Measurements from ENCODE around the gene RHEX.
A peak's percentile ranks its signal among the peaks of the same experiment; 100 is the strongest.

- TF ChIP-seq CTCF (IDR thresholded peaks at IDR 0.05) (no peak), ZBTB21 (CRISPR knock-in tag; IDR thresholded peaks at IDR 0.05; ENCODE audit: borderline replicate concordance) (no peak), ZNF121 (CRISPR knock-in tag; IDR thresholded peaks at IDR 0.05) (0 out of 2 replicates have a peak, but pooled peaks have one; percentile 51), MAX (CRISPR knock-in tag; IDR thresholded peaks at IDR 0.05) (no peak; the same call in 1 of the 2 replicates), ZNF232 (CRISPR knock-in tag; IDR thresholded peaks at IDR 0.05) (no peak), PREB (CRISPR knock-in tag; IDR thresholded peaks at IDR 0.05; ENCODE audit: borderline replicate concordance) (no peak), TEAD4 (CRISPR knock-in tag; IDR thresholded peaks at IDR 0.05) (no peak)
- TF ChIP-seq, protein P1, sequence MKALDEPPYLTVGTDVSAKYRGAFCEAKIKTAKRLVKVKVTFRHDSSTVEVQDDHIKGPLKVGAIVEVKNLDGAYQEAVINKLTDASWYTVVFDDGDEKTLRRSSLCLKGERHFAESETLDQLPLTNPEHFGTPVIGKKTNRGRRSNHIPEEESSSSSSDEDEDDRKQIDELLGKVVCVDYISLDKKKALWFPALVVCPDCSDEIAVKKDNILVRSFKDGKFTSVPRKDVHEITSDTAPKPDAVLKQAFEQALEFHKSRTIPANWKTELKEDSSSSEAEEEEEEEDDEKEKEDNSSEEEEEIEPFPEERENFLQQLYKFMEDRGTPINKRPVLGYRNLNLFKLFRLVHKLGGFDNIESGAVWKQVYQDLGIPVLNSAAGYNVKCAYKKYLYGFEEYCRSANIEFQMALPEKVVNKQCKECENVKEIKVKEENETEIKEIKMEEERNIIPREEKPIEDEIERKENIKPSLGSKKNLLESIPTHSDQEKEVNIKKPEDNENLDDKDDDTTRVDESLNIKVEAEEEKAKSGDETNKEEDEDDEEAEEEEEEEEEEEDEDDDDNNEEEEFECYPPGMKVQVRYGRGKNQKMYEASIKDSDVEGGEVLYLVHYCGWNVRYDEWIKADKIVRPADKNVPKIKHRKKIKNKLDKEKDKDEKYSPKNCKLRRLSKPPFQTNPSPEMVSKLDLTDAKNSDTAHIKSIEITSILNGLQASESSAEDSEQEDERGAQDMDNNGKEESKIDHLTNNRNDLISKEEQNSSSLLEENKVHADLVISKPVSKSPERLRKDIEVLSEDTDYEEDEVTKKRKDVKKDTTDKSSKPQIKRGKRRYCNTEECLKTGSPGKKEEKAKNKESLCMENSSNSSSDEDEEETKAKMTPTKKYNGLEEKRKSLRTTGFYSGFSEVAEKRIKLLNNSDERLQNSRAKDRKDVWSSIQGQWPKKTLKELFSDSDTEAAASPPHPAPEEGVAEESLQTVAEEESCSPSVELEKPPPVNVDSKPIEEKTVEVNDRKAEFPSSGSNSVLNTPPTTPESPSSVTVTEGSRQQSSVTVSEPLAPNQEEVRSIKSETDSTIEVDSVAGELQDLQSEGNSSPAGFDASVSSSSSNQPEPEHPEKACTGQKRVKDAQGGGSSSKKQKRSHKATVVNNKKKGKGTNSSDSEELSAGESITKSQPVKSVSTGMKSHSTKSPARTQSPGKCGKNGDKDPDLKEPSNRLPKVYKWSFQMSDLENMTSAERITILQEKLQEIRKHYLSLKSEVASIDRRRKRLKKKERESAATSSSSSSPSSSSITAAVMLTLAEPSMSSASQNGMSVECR (CRISPR knock-in tag; IDR thresholded peaks at IDR 0.05; ENCODE audit: borderline replicate concordance) = peak; percentile 4; the same call in 1 of the 2 replicates
- TF ChIP-seq, protein P2, sequence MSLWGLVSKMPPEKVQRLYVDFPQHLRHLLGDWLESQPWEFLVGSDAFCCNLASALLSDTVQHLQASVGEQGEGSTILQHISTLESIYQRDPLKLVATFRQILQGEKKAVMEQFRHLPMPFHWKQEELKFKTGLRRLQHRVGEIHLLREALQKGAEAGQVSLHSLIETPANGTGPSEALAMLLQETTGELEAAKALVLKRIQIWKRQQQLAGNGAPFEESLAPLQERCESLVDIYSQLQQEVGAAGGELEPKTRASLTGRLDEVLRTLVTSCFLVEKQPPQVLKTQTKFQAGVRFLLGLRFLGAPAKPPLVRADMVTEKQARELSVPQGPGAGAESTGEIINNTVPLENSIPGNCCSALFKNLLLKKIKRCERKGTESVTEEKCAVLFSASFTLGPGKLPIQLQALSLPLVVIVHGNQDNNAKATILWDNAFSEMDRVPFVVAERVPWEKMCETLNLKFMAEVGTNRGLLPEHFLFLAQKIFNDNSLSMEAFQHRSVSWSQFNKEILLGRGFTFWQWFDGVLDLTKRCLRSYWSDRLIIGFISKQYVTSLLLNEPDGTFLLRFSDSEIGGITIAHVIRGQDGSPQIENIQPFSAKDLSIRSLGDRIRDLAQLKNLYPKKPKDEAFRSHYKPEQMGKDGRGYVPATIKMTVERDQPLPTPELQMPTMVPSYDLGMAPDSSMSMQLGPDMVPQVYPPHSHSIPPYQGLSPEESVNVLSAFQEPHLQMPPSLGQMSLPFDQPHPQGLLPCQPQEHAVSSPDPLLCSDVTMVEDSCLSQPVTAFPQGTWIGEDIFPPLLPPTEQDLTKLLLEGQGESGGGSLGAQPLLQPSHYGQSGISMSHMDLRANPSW (CRISPR knock-in tag; conservative IDR thresholded peaks at IDR 0.05; ENCODE audit: low read depth) = no peak
Observed at GRCh38 chr1:206117151-206117948, 64.4 kb downstream of the RHEX start, which contains the start of gene AVPR1B.

Data from WTC11 (cell line).